Keratinocyte (primary cell): Measurements from ENCODE around the gene UPK3B. TPM values are rescaled to one million over a fixed set of nuclear protein-coding genes. Genes with fewer than 3 reads are reported as not detected.
"Not testable (repeated sequence)": the region's sequence is repeated elsewhere in the genome, so short reads cannot be mapped to it uniquely, and the experiment has no call there.

Source experiments
- DNase-seq: peaks from one replicate; pipeline ENCODE4 v3.0.0-alpha.2; 2011; ENCODE audit warnings: low read depth, missing footprints, low spot score
- FAIRE-seq: peaks from 2 replicates; lab custom pipeline; 2011; peaks lifted over from hg19 to GRCh38; lab: Jason Lieb, UNC
- H2AFZ ChIP-seq: 2 replicates; pipeline ENCODE4 v1.6.0; 2012; ENCODE audit warnings: low read length, control low read depth, inconsistent platforms; ENCODE audit not compliant: control insufficient read depth
- H3K27ac ChIP-seq: 2 replicates; pipeline ENCODE4 v1.5.1; 2011; ENCODE audit warnings: low read length; ENCODE audit not compliant: control insufficient read depth, insufficient read depth
- H3K27me3 ChIP-seq: 3 replicates; pipeline ENCODE4 v1.6.0; 2011; ENCODE audit warnings: low read length; ENCODE audit not compliant: control insufficient read depth, insufficient read depth; ENCODE audit errors: extremely low read depth
- H3K36me3 ChIP-seq, 2 experiments: 2 replicates in 1 of 2; 3 replicates in 1 of 2; pipeline ENCODE4 v1.5.1; 2011; ENCODE audit warnings: low read length in 2 of 2, mild to moderate bottlenecking in 1 of 2; ENCODE audit not compliant: control insufficient read depth in 2 of 2, insufficient read depth in 2 of 2; ENCODE audit errors: extremely low read depth in 1 of 2
- H3K4me1 ChIP-seq: 3 replicates; pipeline ENCODE4 v1.5.1; 2011; ENCODE audit warnings: low read length; ENCODE audit not compliant: control insufficient read depth, insufficient read depth; ENCODE audit errors: extremely low read depth
- H3K4me2 ChIP-seq: 3 replicates; pipeline ENCODE4 v1.6.0; 2011; ENCODE audit warnings: low read depth, low read length; ENCODE audit not compliant: control insufficient read depth, insufficient read depth; ENCODE audit errors: extremely low read depth
- H3K4me3 ChIP-seq, 3 experiments: fragments of 200-600 bp in 1 of 3; sonication (generic) in 1 of 3; 2 replicates in 2 of 3; 3 replicates in 1 of 3; pipeline ENCODE4 v1.5.1; 2011 to 2016; ENCODE audit warnings: low read length in 3 of 3, mild to moderate bottlenecking in 3 of 3, control low read depth in 2 of 3, inconsistent platforms in 1 of 3, low read depth in 1 of 3, mixed read lengths in 1 of 3, mixed run types in 1 of 3, moderate library complexity in 1 of 3; ENCODE audit not compliant: control insufficient read depth in 2 of 3, insufficient read depth in 2 of 3; ENCODE audit errors: extremely low read depth in 1 of 3
- H3K79me2 ChIP-seq: 2 replicates; pipeline ENCODE4 v1.6.0; 2012; ENCODE audit warnings: low read length; ENCODE audit not compliant: control insufficient read depth, insufficient read depth
- H3K9ac ChIP-seq: 3 replicates; pipeline ENCODE4 v1.6.0; 2011; ENCODE audit warnings: low read length; ENCODE audit not compliant: control insufficient read depth, insufficient read depth; ENCODE audit errors: extremely low read depth
- H3K9me1 ChIP-seq: 3 replicates; pipeline ENCODE4 v1.6.0; 2011; ENCODE audit warnings: low read length; ENCODE audit not compliant: control insufficient read depth, insufficient read depth; ENCODE audit errors: extremely low read depth
- H3K9me3 ChIP-seq: 2 replicates; pipeline ENCODE4 v1.5.1; 2012; ENCODE audit warnings: low read depth, low read length; ENCODE audit not compliant: control insufficient read depth
- H4K20me1 ChIP-seq: 3 replicates; pipeline ENCODE4 v1.6.0; 2011; ENCODE audit warnings: low read length; ENCODE audit not compliant: control insufficient read depth, insufficient read depth; ENCODE audit errors: extremely low read depth
- dilution Hi-C: fragments of 300-500 bp; cut with MboI; formaldehyde crosslinking; loops from one replicate; pipeline ENCODE4 v1.7.0; 2020; ENCODE audit warnings: low sequenced_read_pairs; ENCODE audit not compliant: extremely low pct_ligation_motif_present
- polyA plus RNA-seq, 5 experiments: library from polyadenylated mRNA; depleted of rRNA in 3 of 5; stranded (reverse) in 3 of 5; stranded (forward) in 1 of 5; unstranded in 1 of 5; fragments of >200 nt; gene quantifications; 1 replicate in 1 of 5; 2 replicates in 3 of 5; 3 replicates in 1 of 5; pipeline versions ENCODE4 v1.2.1 to v1.2.3, GENCODE V29; 2011 to 2012; ENCODE audit warnings: missing spikeins in 2 of 5, low read depth in 1 of 5, low replicate concordance in 1 of 5

The UPK3B gene
- polyA plus RNA-seq, 1 donor (not counting 4 experiments of a cell fraction or from before 2014, with no cell fraction given), result 2.6 TPM

DNA sequence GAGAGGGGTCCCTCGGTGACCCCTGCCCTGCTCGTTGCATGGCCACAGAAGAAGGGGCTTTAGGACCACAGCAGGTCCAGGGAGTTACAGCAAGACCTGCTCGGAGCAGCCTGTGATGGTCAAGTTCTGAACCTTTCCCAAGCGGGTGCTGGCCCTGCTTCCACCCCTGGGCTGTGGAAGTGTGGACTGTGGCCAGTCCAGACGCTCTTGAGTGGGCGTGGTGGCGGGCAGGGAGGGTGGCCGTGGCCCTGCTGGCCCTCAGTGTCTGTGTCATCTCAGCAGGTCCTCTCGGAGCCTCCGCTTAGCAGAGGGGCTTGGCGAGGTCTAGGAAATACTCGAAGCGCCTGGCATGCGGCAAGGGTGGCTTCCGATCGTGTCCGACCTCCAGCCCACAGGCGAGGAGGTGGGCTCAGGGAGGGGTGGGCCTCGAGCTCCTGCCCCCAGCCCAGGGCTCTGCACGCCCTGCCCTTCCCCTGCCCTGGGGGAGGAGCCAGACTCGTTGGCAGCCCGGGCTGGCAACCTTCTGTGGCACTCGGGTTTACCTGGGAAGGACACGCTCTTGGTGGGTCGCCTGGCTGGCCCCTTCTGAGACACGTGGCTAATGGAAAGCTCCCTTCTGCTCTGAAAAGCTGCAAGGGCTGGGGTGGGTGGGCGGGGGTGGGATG lies 12.3 kb upstream of the UPK3B start:
- H3K9me3 ChIP-seq, H3K9ac ChIP-seq, H3K4me3 ChIP-seq, H3K27me3 ChIP-seq, H3K36me3 ChIP-seq, H4K20me1 ChIP-seq, H3K27ac ChIP-seq, H2AFZ ChIP-seq, DNase-seq, H3K79me2 ChIP-seq, FAIRE-seq, H3K4me2 ChIP-seq, dilution Hi-C loops, H3K4me1 ChIP-seq, H3K9me1 ChIP-seq: not testable (repeated sequence)

DNA sequence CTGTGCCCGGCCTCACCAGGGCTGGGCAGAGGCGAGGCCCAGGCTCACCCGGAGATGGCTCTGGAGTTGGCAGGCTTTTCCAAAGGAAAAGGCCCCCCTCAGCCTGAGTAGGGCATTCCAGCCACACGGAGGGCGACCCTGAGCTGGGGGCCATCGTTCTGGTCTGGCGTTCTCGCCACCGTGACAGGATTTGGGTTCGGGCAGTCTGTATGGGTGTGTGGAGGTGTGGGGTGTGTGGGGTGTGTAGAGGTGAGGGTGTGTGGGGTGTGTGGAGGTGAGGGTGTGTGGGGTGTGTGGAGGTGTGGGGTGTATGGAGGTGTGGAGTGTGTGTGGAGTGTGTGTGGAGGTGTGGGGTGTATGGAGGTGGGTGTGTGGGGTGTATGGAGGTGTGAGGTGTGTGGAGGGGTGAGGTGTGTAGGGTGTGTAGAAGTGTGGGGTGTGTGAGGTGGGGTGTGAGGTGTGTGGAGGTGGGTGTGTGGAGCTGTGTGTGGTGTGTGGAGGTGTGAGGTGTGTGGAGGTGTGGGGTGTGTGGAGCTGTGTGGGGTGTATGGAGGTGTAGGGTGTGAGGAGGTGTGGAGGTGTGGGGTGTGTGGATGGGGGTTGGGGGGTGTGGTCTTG lies 11.7 kb upstream of the UPK3B start:
- FAIRE-seq, result peak; percentile 46
- H2AFZ ChIP-seq, H3K9ac ChIP-seq, H3K79me2 ChIP-seq, DNase-seq, H3K9me3 ChIP-seq, H3K36me3 ChIP-seq, H3K4me3 ChIP-seq, H3K4me2 ChIP-seq, H4K20me1 ChIP-seq, H3K4me1 ChIP-seq, H3K27ac ChIP-seq, H3K27me3 ChIP-seq, dilution Hi-C loops, H3K9me1 ChIP-seq: not testable (repeated sequence)

DNA sequence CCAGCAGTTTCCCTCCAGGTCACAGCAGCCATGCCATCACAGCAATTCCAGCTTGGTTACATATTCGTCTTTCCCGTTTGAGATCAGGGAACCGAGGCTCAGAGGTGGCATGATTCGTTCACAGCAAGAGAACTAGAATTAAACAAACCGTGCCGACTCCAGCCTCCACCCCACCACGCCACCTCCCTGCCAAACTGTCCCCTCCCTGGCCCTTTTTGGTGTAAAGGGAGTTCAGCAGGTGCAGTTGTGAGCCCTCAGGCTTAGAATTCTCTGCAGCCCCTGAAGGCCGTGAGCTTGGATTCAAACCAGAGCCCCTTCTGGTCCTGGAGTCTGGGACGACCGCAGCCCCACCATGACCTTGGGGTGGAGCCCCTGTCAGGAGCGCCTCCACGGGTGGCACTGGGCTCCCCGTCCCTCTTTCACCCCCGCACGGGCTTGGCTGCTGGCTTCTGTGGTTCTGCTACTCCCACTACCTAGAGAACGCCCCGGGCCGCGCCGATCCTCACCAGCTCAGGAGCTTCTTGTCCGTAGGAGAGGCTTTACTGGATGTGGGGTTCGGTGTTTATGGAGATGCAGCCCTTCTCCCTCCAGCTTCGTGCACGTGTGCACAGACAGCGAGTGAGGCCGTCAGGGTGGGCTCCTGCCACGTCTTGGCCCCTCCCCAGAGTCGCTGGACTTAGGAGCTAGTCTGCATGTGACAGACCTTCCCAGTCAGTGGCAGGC lies 11.0 kb upstream of the UPK3B start:
- H3K79me2 ChIP-seq, H2AFZ ChIP-seq, H4K20me1 ChIP-seq, DNase-seq, H3K9ac ChIP-seq, dilution Hi-C loops, H3K9me3 ChIP-seq, H3K4me1 ChIP-seq, H3K27ac ChIP-seq, H3K9me1 ChIP-seq, H3K36me3 ChIP-seq, H3K4me2 ChIP-seq, H3K27me3 ChIP-seq, H3K4me3 ChIP-seq: not testable (repeated sequence)
- FAIRE-seq, result peak; percentile 68

DNA sequence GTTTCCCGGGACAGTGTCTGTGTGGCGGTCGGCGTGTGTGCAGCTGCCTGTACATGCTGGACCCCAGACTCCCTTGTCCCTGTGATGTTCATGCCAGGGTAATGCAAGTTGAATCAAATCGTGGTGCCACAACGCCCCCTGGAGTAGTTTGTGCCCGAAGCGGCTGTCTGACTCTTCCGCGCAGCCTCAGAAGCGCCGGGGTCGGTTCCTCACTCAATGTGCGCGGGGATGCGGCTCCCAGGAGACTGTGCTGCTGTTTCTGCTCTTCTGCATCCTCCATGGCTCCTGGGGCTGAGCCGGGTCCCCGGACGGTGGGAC lies 10.5 kb upstream of the UPK3B start:
- H3K9me3 ChIP-seq, H3K27ac ChIP-seq, H3K79me2 ChIP-seq, H3K9ac ChIP-seq, H3K4me2 ChIP-seq, dilution Hi-C loops, H4K20me1 ChIP-seq, H3K4me1 ChIP-seq, DNase-seq, H2AFZ ChIP-seq, H3K9me1 ChIP-seq, H3K36me3 ChIP-seq, H3K4me3 ChIP-seq, FAIRE-seq, H3K27me3 ChIP-seq: not testable (repeated sequence)

DNA sequence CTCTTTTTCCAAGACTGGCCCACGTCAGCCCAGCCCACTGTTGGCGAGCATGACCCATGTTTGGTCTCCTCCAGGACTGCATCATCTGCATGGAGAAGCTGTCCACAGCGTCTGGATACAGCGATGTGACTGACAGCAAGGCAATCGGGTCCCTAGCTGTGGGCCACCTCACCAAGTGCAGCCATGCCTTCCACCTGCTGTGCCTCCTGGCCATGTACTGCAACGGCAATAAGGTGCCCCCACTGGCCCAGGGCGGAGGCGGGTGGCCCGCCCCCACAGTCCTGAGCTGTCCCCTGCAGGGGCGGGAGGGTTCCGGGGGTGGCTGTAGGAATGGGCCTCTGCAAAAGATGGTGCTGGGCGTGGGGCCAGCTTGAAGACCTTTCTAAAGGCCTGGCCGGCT lies 8.1 kb upstream of the UPK3B start:
- H3K4me1 ChIP-seq, H3K9me3 ChIP-seq, DNase-seq, H3K27ac ChIP-seq, H3K4me3 ChIP-seq, H3K9ac ChIP-seq, H4K20me1 ChIP-seq, H3K27me3 ChIP-seq, H3K9me1 ChIP-seq, H3K4me2 ChIP-seq, dilution Hi-C loops, H2AFZ ChIP-seq, H3K79me2 ChIP-seq, FAIRE-seq: not testable (repeated sequence)
- peaks cover 6 to 17% of the 10 kb centered on the region in 2 experiments for H3K36me3 ChIP-seq
